ENCODE results near the gene KATNAL1.

Gene KATNAL1

GRCh38 chr13:30156270-30156669, 151.1 kb downstream of the KATNAL1 start:
- no peaks in the 10 kb centered on the region for H3K27me3 ChIP-seq (ENCODE audit: insufficient read depth, low read depth, severe bottlenecking)
- H3K36me3 ChIP-seq, result no peaks in the 10 kb centered on the region
- TF ChIP-seq CTCF (IDR thresholded peaks at IDR 0.05; ENCODE audit: low read depth, low read length), result no peak
- no peaks in the 10 kb centered on the region for H3K9me3 ChIP-seq (ENCODE audit: severe bottlenecking)
- H3K4me3 ChIP-seq (ENCODE audit: low read depth, low read length), result no peak overlapping the region
- DNase-seq, result no peak
- H3K27ac ChIP-seq, result no peak overlapping the region

GRCh38 chr13:30154931-30155330, 152.4 kb downstream of the KATNAL1 start:
- no peak for DNase-seq
- Histone ChIP-seq H3K4me3 (ENCODE audit: low read depth, low read length) (no peak overlapping the region), H3K27me3 (ENCODE audit: insufficient read depth, low read depth, severe bottlenecking) (no peaks in the 10 kb centered on the region), H3K27ac (no peak overlapping the region), H3K9me3 (ENCODE audit: severe bottlenecking) (no peaks in the 10 kb centered on the region), H3K36me3 (no peaks in the 10 kb centered on the region)
- no peak for TF ChIP-seq CTCF (IDR thresholded peaks at IDR 0.05; ENCODE audit: low read depth, low read length)

- Histone ChIP-seq H3K27ac (no peak overlapping the region), H3K9me3 (ENCODE audit: severe bottlenecking) (no peaks in the 10 kb centered on the region), H3K27me3 (ENCODE audit: insufficient read depth, low read depth, severe bottlenecking) (no peaks in the 10 kb centered on the region), H3K36me3 (no peaks in the 10 kb centered on the region), H3K4me3 (ENCODE audit: low read depth, low read length) (no peak overlapping the region)
- no peak for DNase-seq
- TF ChIP-seq CTCF (IDR thresholded peaks at IDR 0.05; ENCODE audit: low read depth, low read length), result no peak
These were observed 152.8 kb downstream of the KATNAL1 start for GRCh38 chr13:30154531-30154930.

GRCh38 chr13:30153545-30154426, 153.6 kb downstream of the KATNAL1 start:
- no peak overlapping the region for H3K4me3 ChIP-seq (ENCODE audit: low read depth, low read length)
- DNase-seq, result no peak
- H3K27me3 ChIP-seq (ENCODE audit: insufficient read depth, low read depth, severe bottlenecking), result no peaks in the 10 kb centered on the region
- H3K36me3 ChIP-seq, result no peaks in the 10 kb centered on the region
- no peak for TF ChIP-seq CTCF (IDR thresholded peaks at IDR 0.05; ENCODE audit: low read depth, low read length)
- no peak overlapping the region for H3K27ac ChIP-seq
- H3K9me3 ChIP-seq (ENCODE audit: severe bottlenecking), result no peaks in the 10 kb centered on the region
